DOHH2 (cell line): ENCODE measurements around the gene PLCL1.

Experiments
- H3F3A ChIP-seq: fragments of 200-600 bp; sonication (generic), shearing (Covaris generic); 2 replicates; pipeline ENCODE4 v1.6.0; 2016; ENCODE audit warnings: antibody characterized with exemption, mild to moderate bottlenecking; ENCODE audit not compliant: control insufficient read depth, insufficient read depth
- H3K27ac ChIP-seq: fragments of 200-600 bp; sonication (generic); 2 replicates; pipeline ENCODE4 v1.5.1; 2014; ENCODE audit warnings: low read depth, mild to moderate bottlenecking, low read length, moderate library complexity
- H3K27me3 ChIP-seq: fragments of 200-600 bp; sonication (generic); 2 replicates; pipeline ENCODE4 v1.6.1; 2014; ENCODE audit warnings: mild to moderate bottlenecking, low read length, mixed read lengths; ENCODE audit not compliant: control insufficient read depth
- H3K36me3 ChIP-seq: fragments of 200-600 bp; sonication (generic); 2 replicates; pipeline ENCODE4 v1.6.1; 2014; ENCODE audit warnings: mild to moderate bottlenecking, low read length, moderate library complexity, mixed read lengths; ENCODE audit not compliant: control insufficient read depth
- H3K4me1 ChIP-seq: fragments of 200-600 bp; sonication (generic); 2 replicates; pipeline ENCODE4 v1.6.1; 2014; ENCODE audit warnings: mild to moderate bottlenecking, low read length, mixed read lengths; ENCODE audit not compliant: control insufficient read depth
- H3K4me2 ChIP-seq: fragments of 200-600 bp; sonication (generic); 2 replicates; pipeline ENCODE4 v1.6.0; 2014; ENCODE audit warnings: mild to moderate bottlenecking, low read length, moderate library complexity
- H3K4me3 ChIP-seq: fragments of 200-600 bp; sonication (generic); 2 replicates; pipeline ENCODE4 v1.5.1; 2014; ENCODE audit warnings: mild to moderate bottlenecking, low read length, mixed read lengths
- H3K79me2 ChIP-seq: fragments of 200-600 bp; sonication (generic); 2 replicates; pipeline ENCODE4 v1.6.1; 2014; ENCODE audit warnings: mild to moderate bottlenecking, low read length, mixed read lengths; ENCODE audit not compliant: control insufficient read depth
- H3K9me2 ChIP-seq: fragments of 200-600 bp; sonication (generic); replicated peaks from 2 replicates; pipeline ENCODE4 v1.6.1; 2014; ENCODE audit warnings: mild to moderate bottlenecking, low read length, mixed read lengths; ENCODE audit not compliant: control insufficient read depth
- H3K9me3 ChIP-seq: fragments of 200-600 bp; sonication (generic); 2 replicates; pipeline ENCODE4 v1.6.1; 2014; ENCODE audit warnings: antibody characterized with exemption, low read length, mixed read lengths; ENCODE audit not compliant: control insufficient read depth, insufficient read depth
- H4K20me1 ChIP-seq: fragments of 200-600 bp; sonication (generic); 2 replicates; pipeline ENCODE4 v1.6.0; 2014; ENCODE audit warnings: low read depth, mild to moderate bottlenecking, antibody characterized with exemption, low read length, moderate library complexity; ENCODE audit not compliant: control insufficient read depth, insufficient read depth
- CTCF ChIP-seq: fragments of 200-600 bp; sonication (generic); IDR thresholded peaks from one replicate; pipeline ENCODE4 v1.5.1; 2014; ENCODE audit warnings: antibody characterized with exemption, mild to moderate bottlenecking, low read depth, low read length; ENCODE audit not compliant: poor library complexity, severe bottlenecking
- EZH2phosphoT487 ChIP-seq: fragments of 200-600 bp; sonication (generic); IDR thresholded peaks from 2 replicates; pipeline ENCODE4 v1.6.1; 2017; ENCODE audit warnings: borderline replicate concordance, mild to moderate bottlenecking, antibody characterized with exemption, low read length, moderate library complexity, mixed read lengths

Gene PLCL1

GRCh38 chr2:197804049-197804757 is at the start of gene PLCL1:
TSS of gene PLCL1 (plus strand) at chr2:197804593.
- no peaks in the 10 kb centered on the region for H3K36me3 ChIP-seq
- H3K27me3 ChIP-seq, result peaks cover 74% of the 10 kb centered on the region
- H3F3A ChIP-seq, result no peaks in the 10 kb centered on the region
- no peaks in the 10 kb centered on the region for H4K20me1 ChIP-seq
- H3K4me3 ChIP-seq, result peak within 1 kb of the TSS; percentile 73
- no peaks in the 10 kb centered on the region for H3K9me3 ChIP-seq
- H3K9me2 ChIP-seq, result no peaks in the 10 kb centered on the region
- no peak within 1 kb of the TSS for H3K27ac ChIP-seq
- H3K4me1 ChIP-seq, result peaks cover 10% of the 10 kb centered on the region
- no peak for TF ChIP-seq EZH2phosphoT487
- peak within 1 kb of the TSS; percentile 82 for H3K4me2 ChIP-seq
- H3K79me2 ChIP-seq, result no peaks in the 10 kb centered on the region

GRCh38 chr2:197759013-197759412 is 45.4 kb upstream of the PLCL1 start:
- Histone ChIP-seq H3K4me3 (no peak overlapping the region), H3F3A (no peaks in the 10 kb centered on the region), H3K4me1 (no peaks in the 10 kb centered on the region), H3K4me2 (no peak overlapping the region), H3K27me3 (no peaks in the 10 kb centered on the region), H3K9me2 (no peaks in the 10 kb centered on the region), H4K20me1 (no peaks in the 10 kb centered on the region), H3K9me3 (peaks cover 7% of the 10 kb centered on the region; the same call in 1 of the 2 replicates), H3K36me3 (no peaks in the 10 kb centered on the region), H3K27ac (no peak overlapping the region), H3K79me2 (no peaks in the 10 kb centered on the region)
- TF ChIP-seq EZH2phosphoT487, result no peak
- TF ChIP-seq CTCF, result no peak

- Histone ChIP-seq H3F3A (no peaks in the 10 kb centered on the region), H3K27ac (no peak overlapping the region), H3K27me3 (0 out of 2 replicates have a peak, but pooled peaks cover 5% of the 10 kb centered on the region), H3K9me3 (peaks cover 7% of the 10 kb centered on the region; the same call in 1 of the 2 replicates), H3K4me1 (no peaks in the 10 kb centered on the region), H3K4me3 (no peak overlapping the region), H3K9me2 (no peaks in the 10 kb centered on the region), H4K20me1 (no peaks in the 10 kb centered on the region), H3K4me2 (no peak overlapping the region), H3K36me3 (no peaks in the 10 kb centered on the region), H3K79me2 (no peaks in the 10 kb centered on the region)
- no peak for TF ChIP-seq CTCF
- TF ChIP-seq EZH2phosphoT487, result no peak
Measured at GRCh38 chr2:197759625-197760292, 44.6 kb upstream of the PLCL1 start.

GRCh38 chr2:197760293-197760657 is 44.1 kb upstream of the PLCL1 start:
- H3F3A ChIP-seq, result no peaks in the 10 kb centered on the region
- H4K20me1 ChIP-seq, result no peaks in the 10 kb centered on the region
- no peak overlapping the region for H3K27ac ChIP-seq
- no peak overlapping the region for H3K4me2 ChIP-seq
- H3K9me2 ChIP-seq, result no peaks in the 10 kb centered on the region
- H3K27me3 ChIP-seq, result 0 out of 2 replicates have a peak, but pooled peaks cover 6% of the 10 kb centered on the region
- peaks cover 7% of the 10 kb centered on the region; the same call in 1 of the 2 replicates for H3K9me3 ChIP-seq
- no peak overlapping the region for H3K4me3 ChIP-seq
- no peaks in the 10 kb centered on the region for H3K4me1 ChIP-seq
- no peaks in the 10 kb centered on the region for H3K36me3 ChIP-seq
- H3K79me2 ChIP-seq, result no peaks in the 10 kb centered on the region
- TF ChIP-seq CTCF, result no peak
- no peak for TF ChIP-seq EZH2phosphoT487
